HCT116 (cell line): ENCODE measurements around the gene CD99. TPM values are rescaled to one million over a fixed set of nuclear protein-coding genes. Genes with fewer than 3 reads are reported as not detected.

Experiments used
- ATAC-seq: fragments of 200-7000 bp; cut with Tn5 transposase; 2 replicates; pipeline ENCODE4 v1.9.1; 2020; ENCODE audit warnings: mild to moderate bottlenecking, moderate library complexity
- BruUV-seq: library from RNA; stranded (reverse); fragments of 400-500 nt; replicated peaks from 2 replicates; lab custom pipeline; 2021; lab: Mats Ljungman, UMichigan
- CTCF ChIA-PET: fragments of 300-600 bp; sonication (Branson Sonifier 250); formaldehyde crosslinking; loops from one replicate; lab custom pipeline; 2021; ENCODE audit warnings: antibody characterized with exemption; lab: Charles Lee
- POLR2A ChIA-PET: fragments of 300-600, 350-600 bp; sonication (Branson Sonifier 250); formaldehyde crosslinking; loops from one replicate; lab custom pipeline; 2021; ENCODE audit warnings: antibody characterized with exemption; lab: Charles Lee
- RAD21 ChIA-PET, 2 experiments: fragments of 300-600 bp; sonication (Branson Sonifier 250); formaldehyde crosslinking; loops; one replicate each; lab custom pipeline; 2023; ENCODE audit warnings: low total read pairs in 2 of 2; ENCODE audit not compliant: uncharacterized antibody in 2 of 2, unreplicated experiment in 2 of 2, low non-redundant PET in 1 of 2; lab: Charles Lee
- DNase-seq: peaks from one replicate; pipeline ENCODE4 v3.0.0-alpha.2; 2010; ENCODE audit warnings: low read depth, low spot score
- H2AFZ ChIP-seq: fragments of 200-600 bp; shearing (Covaris generic), sonication (generic); 2 replicates; pipeline ENCODE4 v1.6.1; 2017; ENCODE audit warnings: low read depth, mixed run types, mixed read lengths, antibody characterized with exemption, low read length; ENCODE audit not compliant: poor library complexity, severe bottlenecking
- H3K27ac ChIP-seq: 2 replicates; pipeline ENCODE4 v1.5.1; 2012; ENCODE audit warnings: low read depth, low read length
- H3K27me3 ChIP-seq: fragments of 200-600 bp; sonication (generic); 2 replicates; pipeline ENCODE4 v1.6.1; 2016; ENCODE audit warnings: mixed run types, low read length, mixed read lengths; ENCODE audit not compliant: insufficient read depth
- H3K36me3 ChIP-seq, 2 experiments: fragments of 200-500 bp in 1 of 2; fragments of 200-600 bp in 1 of 2; sonication (Bioruptor generic) in 1 of 2; sonication (generic) in 1 of 2; 2 replicates each; pipeline versions ENCODE4 v1.5.1 to v1.6.1; 2014 to 2016; ENCODE audit warnings: low read length in 2 of 2, inconsistent platforms in 1 of 2, mixed read lengths in 1 of 2, mixed run types in 1 of 2; ENCODE audit not compliant: insufficient read depth in 2 of 2, control insufficient read depth in 1 of 2
- H3K4me1 ChIP-seq, 2 experiments: fragments of 200-600 bp in 1 of 2; sonication (generic) in 1 of 2; 2 replicates each; pipeline versions ENCODE4 v1.5.1 to v1.6.1; 2012 to 2017; ENCODE audit warnings: low read length in 2 of 2, inconsistent platforms in 1 of 2, mild to moderate bottlenecking in 1 of 2, mixed read lengths in 1 of 2, mixed run types in 1 of 2, moderate library complexity in 1 of 2; ENCODE audit not compliant: insufficient read depth in 2 of 2, control insufficient read depth in 1 of 2
- H3K4me2 ChIP-seq: fragments of 200-600 bp; sonication (generic); 2 replicates; pipeline ENCODE4 v1.6.1; 2017; ENCODE audit warnings: mixed run types, low read length, mixed read lengths
- H3K4me3 ChIP-seq, 2 experiments: fragments of 200-600 bp in 1 of 2; sonication (generic) in 1 of 2; replicated peaks in 1 of 2; 2 replicates each; pipeline ENCODE4 v1.5.1; 2011 to 2016; ENCODE audit warnings: low read length in 2 of 2, control low read depth in 1 of 2, low read depth in 1 of 2, mild to moderate bottlenecking in 1 of 2, mixed read lengths in 1 of 2, mixed run types in 1 of 2
- H3K79me2 ChIP-seq: fragments of 200-600 bp; sonication (generic); 2 replicates; pipeline ENCODE4 v1.6.1; 2017; ENCODE audit warnings: mild to moderate bottlenecking, mixed run types, low read length, moderate library complexity, mixed read lengths; ENCODE audit not compliant: insufficient read depth
- H3K9ac ChIP-seq: fragments of 200-600 bp; sonication (generic); 2 replicates; pipeline ENCODE4 v1.6.1; 2016; ENCODE audit warnings: low read length, mixed read lengths
- H3K9me2 ChIP-seq: fragments of 200-600 bp; sonication (generic), shearing (Covaris generic); 2 replicates; pipeline ENCODE4 v1.6.1; 2017; ENCODE audit warnings: mixed run types, mild to moderate bottlenecking, moderate library complexity; ENCODE audit not compliant: insufficient read depth
- H3K9me3 ChIP-seq, 2 experiments: fragments of 200-500 bp in 1 of 2; fragments of 200-600 bp in 1 of 2; sonication (Bioruptor generic) in 1 of 2; sonication (generic) in 1 of 2; 2 replicates each; pipeline ENCODE4 v1.6.1; 2014 to 2017; ENCODE audit warnings: low read length in 2 of 2, mixed read lengths in 2 of 2, inconsistent platforms in 1 of 2, low read depth in 1 of 2, mild to moderate bottlenecking in 1 of 2, mixed run types in 1 of 2, moderate library complexity in 1 of 2; ENCODE audit not compliant: control insufficient read depth in 1 of 2, insufficient read depth in 1 of 2
- H4K20me1 ChIP-seq: fragments of 200-600 bp; sonication (generic), shearing (Covaris generic); 2 replicates; pipeline ENCODE4 v1.6.1; 2017; ENCODE audit warnings: mixed run types, mild to moderate bottlenecking, moderate library complexity; ENCODE audit not compliant: insufficient read depth
- ATF3 ChIP-seq: IDR thresholded peaks from 2 replicates; pipeline ENCODE4 v1.6.1; 2012
- CBX3 ChIP-seq: IDR thresholded peaks from 2 replicates; pipeline ENCODE4 v1.6.1; 2012; ENCODE audit warnings: low read depth
- CEBPB ChIP-seq: IDR thresholded peaks from 2 replicates; pipeline ENCODE4 v1.6.1; 2012; ENCODE audit warnings: low read depth
- CTCF ChIP-seq, 3 experiments: fragments of 200-600 bp in 1 of 3; sonication (generic) in 1 of 3; IDR thresholded peaks in 2 of 3; conservative IDR thresholded peaks in 1 of 3; 2 replicates each; pipeline ENCODE4 v1.5.1; 2012 to 2017; ENCODE audit warnings: low read depth in 2 of 3, low read length in 2 of 3, antibody characterized with exemption in 1 of 3, borderline replicate concordance in 1 of 3, control low read depth in 1 of 3, mild to moderate bottlenecking in 1 of 3, mixed read lengths in 1 of 3, mixed run types in 1 of 3, moderate library complexity in 1 of 3; ENCODE audit not compliant: insufficient read depth in 1 of 3
- EGR1 ChIP-seq: IDR thresholded peaks from 2 replicates; pipeline ENCODE4 v1.6.1; 2012; ENCODE audit warnings: low read depth
- ELF1 ChIP-seq: IDR thresholded peaks from 2 replicates; pipeline ENCODE4 v1.6.1; 2012; ENCODE audit warnings: low read depth, borderline replicate concordance
- EZH2 ChIP-seq: fragments of 200-600 bp; sonication (generic); IDR thresholded peaks from 2 replicates; pipeline ENCODE4 v1.6.1; 2017; ENCODE audit warnings: antibody characterized with exemption, mixed run types
- JUND ChIP-seq: IDR thresholded peaks from 2 replicates; pipeline ENCODE4 v1.6.1; 2012
- MAX ChIP-seq: IDR thresholded peaks from 2 replicates; pipeline ENCODE4 v1.6.1; 2012
- POLR2AphosphoS5 ChIP-seq: IDR thresholded peaks from 2 replicates; pipeline ENCODE4 v1.6.1; 2011; ENCODE audit warnings: mild to moderate bottlenecking, low read depth, low read length, moderate library complexity
- SIN3A ChIP-seq: IDR thresholded peaks from 2 replicates; pipeline ENCODE4 v1.6.1; 2012; ENCODE audit warnings: low read depth
- SP1 ChIP-seq: IDR thresholded peaks from 2 replicates; pipeline ENCODE4 v1.6.1; 2012; ENCODE audit warnings: low read depth
- SRF ChIP-seq: IDR thresholded peaks from 2 replicates; pipeline ENCODE4 v1.6.1; 2012; ENCODE audit warnings: low read depth
- TCF7L2 ChIP-seq: IDR thresholded peaks from 2 replicates; pipeline ENCODE4 v1.7.0; 2011; ENCODE audit warnings: borderline replicate concordance, inconsistent platforms; ENCODE audit not compliant: insufficient read depth, insufficient read length; ENCODE audit errors: extremely low read depth
- YY1 ChIP-seq: IDR thresholded peaks from 2 replicates; pipeline ENCODE4 v1.6.1; 2011; ENCODE audit warnings: low read length, low read depth, moderate library complexity, mild to moderate bottlenecking; ENCODE audit not compliant: insufficient replicate concordance; ENCODE audit errors: extremely low read depth
- ZFX ChIP-seq: fragments of 450-650 bp; IDR thresholded peaks from 2 replicates; pipeline ENCODE4 v1.6.1; 2017
- intact Hi-C: fragments of 100-400 bp; cut with micrococcal nuclease; formaldehyde crosslinking; loops from 2 replicates; pipeline ENCODE4 v1.10.0; 2022
- total RNA-seq: library from RNA; stranded (reverse); gene quantifications from one replicate; pipeline ENCODE4 v1.2.1, GENCODE V29; 2021; ENCODE audit not compliant: unreplicated experiment

The CD99 gene
- total RNA-seq, 1 experiment from 2014 or later = 59.6 TPM

GRCh38 chrX:2698604-2699003, 7.5 kb downstream of the CD99 start:
- H3K27ac ChIP-seq = no peak overlapping the region
- H3K4me3 ChIP-seq = no peak overlapping the region
- H4K20me1 ChIP-seq = no peaks in the 10 kb centered on the region
- TF ChIP-seq YY1 (no peak), SRF (no peak), CEBPB (no peak), ATF3 (no peak), JUND (no peak), MAX (no peak), EGR1 (no peak), SIN3A (no peak), CTCF (IDR thresholded peaks at IDR 0.05 in 2 of 3, conservative IDR thresholded peaks at IDR 0.05 in 1 of 3; ENCODE audit: borderline replicate concordance in 1 of 3, insufficient read depth in 1 of 3, low read depth in 2 of 3, low read length in 2 of 3) (no peak), CBX3 (no peak), ELF1 (no peak), SP1 (no peak), ZFX (no peak), EZH2 (no peak), POLR2AphosphoS5 (no peak), TCF7L2 (no peak)
- no peaks in the 10 kb centered on the region for H3K27me3 ChIP-seq
- CTCF ChIA-PET = no interaction called here
- no TSS peak for BruUV-seq
- peaks cover 0 to 30% of the 10 kb centered on the region in 2 experiments; a peak in 2 of 4 replicates for H3K4me1 ChIP-seq
- POLR2A ChIA-PET = no interaction called here
- ATAC-seq = no peak
- no peak overlapping the region for H3K9ac ChIP-seq
- H3K9me3 ChIP-seq = no peaks in the 10 kb centered on the region
- H3K9me2 ChIP-seq = no peaks in the 10 kb centered on the region
- RAD21 ChIA-PET = no interaction called here
- H3K4me2 ChIP-seq = no peak overlapping the region
- H2AFZ ChIP-seq = no peak overlapping the region
- peaks cover 41% of the 10 kb centered on the region for H3K79me2 ChIP-seq
- DNase-seq = no peak
- no peaks in the 10 kb centered on the region for H3K36me3 ChIP-seq
- intact Hi-C loops = no loop called here
